MM.1S (cell line): ENCODE results near the gene GMPS.

ENCODE experiments used
- DNase-seq: peaks from one replicate; pipeline ENCODE4 v3.0.0-alpha.2; 2015
- H2AFZ ChIP-seq: fragments of 300-600 bp; sonication (generic); 2 replicates; pipeline ENCODE4 v1.6.0; 2016; ENCODE audit warnings: antibody characterized with exemption, low read length
- H3F3A ChIP-seq: fragments of 300-600 bp; sonication (generic); 2 replicates; pipeline ENCODE4 v1.6.1; 2016; ENCODE audit warnings: mild to moderate bottlenecking, antibody characterized with exemption, low read length, moderate library complexity, mixed read lengths; ENCODE audit not compliant: insufficient read depth
- H3K27ac ChIP-seq: fragments of 300-600 bp; sonication (generic); 2 replicates; pipeline ENCODE4 v1.5.1; 2016; ENCODE audit warnings: mild to moderate bottlenecking, low read length
- H3K27me3 ChIP-seq: fragments of 300-600 bp; sonication (generic); replicated peaks from 2 replicates; pipeline ENCODE4 v1.6.0; 2016; ENCODE audit warnings: low read length; ENCODE audit not compliant: insufficient read depth
- H3K36me3 ChIP-seq: fragments of 300-600 bp; sonication (generic); replicated peaks from 2 replicates; pipeline ENCODE4 v1.6.1; 2016; ENCODE audit warnings: mild to moderate bottlenecking, low read length, mixed read lengths; ENCODE audit not compliant: insufficient read depth
- H3K4me1 ChIP-seq: fragments of 300-600 bp; sonication (generic); 2 replicates; pipeline ENCODE4 v1.6.1; 2016; ENCODE audit warnings: low read length, mixed read lengths
- H3K4me2 ChIP-seq: fragments of 300-600 bp; sonication (generic); 2 replicates; pipeline ENCODE4 v1.6.0; 2016; ENCODE audit warnings: low read depth, low read length
- H3K4me3 ChIP-seq: fragments of 300-600 bp; sonication (generic); 2 replicates; pipeline ENCODE4 v1.5.1; 2016; ENCODE audit warnings: low read length, mixed read lengths
- H3K79me2 ChIP-seq: fragments of 300-600 bp; sonication (generic); 2 replicates; pipeline ENCODE4 v1.6.1; 2016; ENCODE audit warnings: mixed run types, low read length, mixed read lengths
- H3K9ac ChIP-seq: fragments of 300-600 bp; sonication (generic); 2 replicates; pipeline ENCODE4 v1.6.1; 2016; ENCODE audit warnings: low read length, mixed read lengths
- H3K9me2 ChIP-seq: fragments of 300-600 bp; sonication (generic); replicated peaks from 2 replicates; pipeline ENCODE4 v1.6.1; 2016; ENCODE audit warnings: mild to moderate bottlenecking, low read length, mixed read lengths; ENCODE audit not compliant: insufficient read depth
- H3K9me3 ChIP-seq: fragments of 300-600 bp; sonication (generic); replicated peaks from 2 replicates; pipeline ENCODE4 v1.6.1; 2016; ENCODE audit warnings: mild to moderate bottlenecking, low read length, mixed read lengths; ENCODE audit not compliant: insufficient read depth
- H4K20me1 ChIP-seq: fragments of 300-600 bp; sonication (generic); 2 replicates; pipeline ENCODE4 v1.6.1; 2016; ENCODE audit warnings: mild to moderate bottlenecking, low read length, moderate library complexity, mixed read lengths; ENCODE audit not compliant: insufficient read depth
- EZH2 ChIP-seq: fragments of 300-600 bp; sonication (generic); optimal IDR thresholded peaks from 2 replicates; pipeline ENCODE3; 2017; ENCODE audit warnings: low read depth, mild to moderate bottlenecking, antibody characterized with exemption, low read length, mixed read lengths
- EZH2phosphoT487 ChIP-seq: fragments of 300-600 bp; sonication (generic); IDR thresholded peaks from 2 replicates; pipeline ENCODE4 v1.6.1; 2018; ENCODE audit warnings: antibody characterized with exemption, low read length
- TF ChIP-seq, protein P1 (sequence below): fragments of 300-600 bp; sonication (generic); IDR thresholded peaks from 2 replicates; pipeline ENCODE4 v1.5.1; 2016; ENCODE audit warnings: antibody characterized with exemption, low read length, mixed read lengths

The GMPS gene

DNA sequence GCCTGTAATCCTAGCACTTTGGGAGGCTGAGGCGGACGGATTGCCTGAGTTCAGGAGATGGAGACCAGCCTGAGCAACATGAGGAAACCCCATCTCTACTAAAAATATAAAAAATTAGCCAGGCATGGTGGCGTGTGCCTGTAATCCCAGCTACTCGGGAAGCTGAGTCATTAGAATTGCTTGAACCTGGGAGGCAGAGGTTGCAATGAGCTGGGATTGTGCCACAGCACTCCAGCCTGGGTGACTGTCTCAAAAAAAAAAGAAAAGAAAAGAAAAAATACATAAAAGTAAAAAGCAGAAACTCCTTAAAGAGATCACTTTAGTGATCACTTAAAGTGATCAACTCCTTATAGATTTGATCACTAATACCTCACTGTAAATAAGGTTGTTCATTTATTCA is 78.0 kb downstream of the GMPS start:
- no peak overlapping the region for H3K4me3 ChIP-seq
- H3K4me2 ChIP-seq: no peak overlapping the region
- H3K79me2 ChIP-seq: no peaks in the 10 kb centered on the region
- DNase-seq: no peak
- H3K27ac ChIP-seq: no peak overlapping the region
- no peaks in the 10 kb centered on the region for H3K36me3 ChIP-seq
- TF ChIP-seq EZH2 (no peak), EZH2phosphoT487 (no peak)
- TF ChIP-seq, protein P1, sequence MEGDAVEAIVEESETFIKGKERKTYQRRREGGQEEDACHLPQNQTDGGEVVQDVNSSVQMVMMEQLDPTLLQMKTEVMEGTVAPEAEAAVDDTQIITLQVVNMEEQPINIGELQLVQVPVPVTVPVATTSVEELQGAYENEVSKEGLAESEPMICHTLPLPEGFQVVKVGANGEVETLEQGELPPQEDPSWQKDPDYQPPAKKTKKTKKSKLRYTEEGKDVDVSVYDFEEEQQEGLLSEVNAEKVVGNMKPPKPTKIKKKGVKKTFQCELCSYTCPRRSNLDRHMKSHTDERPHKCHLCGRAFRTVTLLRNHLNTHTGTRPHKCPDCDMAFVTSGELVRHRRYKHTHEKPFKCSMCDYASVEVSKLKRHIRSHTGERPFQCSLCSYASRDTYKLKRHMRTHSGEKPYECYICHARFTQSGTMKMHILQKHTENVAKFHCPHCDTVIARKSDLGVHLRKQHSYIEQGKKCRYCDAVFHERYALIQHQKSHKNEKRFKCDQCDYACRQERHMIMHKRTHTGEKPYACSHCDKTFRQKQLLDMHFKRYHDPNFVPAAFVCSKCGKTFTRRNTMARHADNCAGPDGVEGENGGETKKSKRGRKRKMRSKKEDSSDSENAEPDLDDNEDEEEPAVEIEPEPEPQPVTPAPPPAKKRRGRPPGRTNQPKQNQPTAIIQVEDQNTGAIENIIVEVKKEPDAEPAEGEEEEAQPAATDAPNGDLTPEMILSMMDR: no peak
- no peak overlapping the region for H3K9ac ChIP-seq
- H3K27me3 ChIP-seq: no peaks in the 10 kb centered on the region
- no peaks in the 10 kb centered on the region for H3F3A ChIP-seq
- H3K4me1 ChIP-seq: no peaks in the 10 kb centered on the region
- no peaks in the 10 kb centered on the region for H3K9me2 ChIP-seq
- no peaks in the 10 kb centered on the region for H4K20me1 ChIP-seq
- no peak overlapping the region for H2AFZ ChIP-seq
- H3K9me3 ChIP-seq: no peaks in the 10 kb centered on the region

- no peaks in the 10 kb centered on the region for H3K36me3 ChIP-seq
- H3K4me3 ChIP-seq: no peak overlapping the region
- TF ChIP-seq, protein P1: no peak
- TF ChIP-seq EZH2phosphoT487 (no peak), EZH2 (no peak)
- DNase-seq: no peak
- H3K9me2 ChIP-seq: no peaks in the 10 kb centered on the region
- no peaks in the 10 kb centered on the region for H3K4me1 ChIP-seq
- H3K79me2 ChIP-seq: no peaks in the 10 kb centered on the region
- no peaks in the 10 kb centered on the region for H3K27me3 ChIP-seq
- H3K9ac ChIP-seq: no peak overlapping the region
- H3K27ac ChIP-seq: no peak overlapping the region
- H3F3A ChIP-seq: no peaks in the 10 kb centered on the region
- no peak overlapping the region for H2AFZ ChIP-seq
- no peaks in the 10 kb centered on the region for H3K9me3 ChIP-seq
- H4K20me1 ChIP-seq: no peaks in the 10 kb centered on the region
- H3K4me2 ChIP-seq: no peak overlapping the region
These were observed 79.2 kb downstream of the GMPS start for GRCh38 chr3:155949453-155950217.

DNA sequence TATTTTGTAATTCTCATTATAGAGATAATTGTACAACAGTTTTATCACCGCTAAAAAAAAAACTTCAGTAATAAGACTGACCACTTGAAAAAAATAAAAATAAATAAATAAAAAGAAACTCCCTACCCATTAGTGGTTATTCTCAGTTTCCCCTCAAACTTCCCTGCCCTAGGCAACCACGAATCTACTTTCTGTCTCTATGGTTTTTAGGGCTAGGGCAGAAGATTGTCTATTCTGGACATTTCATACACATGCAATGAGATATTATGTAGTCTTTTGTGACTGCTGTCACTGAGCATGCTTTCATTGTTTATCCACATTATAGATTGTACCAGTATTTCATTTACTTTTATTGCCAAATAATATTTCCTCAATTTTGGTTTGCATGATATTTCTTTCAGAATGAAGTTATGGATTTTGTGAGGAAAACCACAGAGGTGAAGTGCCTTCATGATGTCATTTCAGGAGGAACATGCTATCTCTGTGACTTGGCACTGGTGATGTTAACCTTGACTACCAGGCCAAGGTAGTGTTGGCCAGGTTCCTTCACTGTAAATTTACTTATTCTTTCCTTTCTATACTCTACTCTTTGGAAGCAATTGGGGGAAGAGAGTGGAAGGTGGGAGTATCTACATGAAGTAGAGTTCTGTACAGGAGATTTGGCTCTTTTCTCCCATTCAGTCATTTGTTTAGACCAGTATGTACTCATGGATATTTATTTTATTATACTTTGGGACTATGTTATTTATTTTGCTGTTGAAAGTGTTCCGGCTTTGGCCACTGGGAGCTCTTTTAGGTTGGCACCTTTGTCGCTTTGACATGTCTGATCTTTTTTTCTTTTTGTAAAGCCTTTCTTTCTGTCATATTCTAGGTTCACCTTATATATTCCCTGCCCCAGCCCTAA is 86.3 kb downstream of the GMPS start:
- Histone ChIP-seq H3K79me2 (no peaks in the 10 kb centered on the region), H3K27me3 (no peaks in the 10 kb centered on the region), H3K4me1 (no peaks in the 10 kb centered on the region), H3K9ac (no peak overlapping the region), H2AFZ (no peak overlapping the region), H3K4me2 (no peak overlapping the region), H4K20me1 (no peaks in the 10 kb centered on the region), H3K27ac (no peak overlapping the region), H3K36me3 (no peaks in the 10 kb centered on the region), H3K4me3 (no peak overlapping the region), H3K9me3 (no peaks in the 10 kb centered on the region), H3F3A (0 out of 2 replicates have a peak, but pooled peaks cover 4% of the 10 kb centered on the region), H3K9me2 (no peaks in the 10 kb centered on the region)
- no peak for TF ChIP-seq EZH2phosphoT487
- TF ChIP-seq EZH2: no peak
- TF ChIP-seq, protein P1: no peak
- no peak for DNase-seq
